ENCODE data around the gene FAM163B. TPM values are rescaled to one million over a fixed set of nuclear protein-coding genes. Genes with fewer than 3 reads are reported as not detected.

FAM163B gene
- total RNA-seq, 4 donors from 2014 or later: 0.64 TPM; not detected in 3

GRCh38 chr9:133654736-133655657 lies 45.8 kb upstream of the FAM163B start:
- intact Hi-C loops (cut with DNase I; ENCODE audit: low total_unique reads) (no loop called here), in situ Hi-C loops (cut with MboI; ENCODE audit: low pct_ligation_motif_present in 1 of 4, low pct_unique_long_range_greater_than_20kb in 1 of 4, low sequenced_read_pairs in 3 of 4) (no loop called here)
- Histone ChIP-seq H3K4me3 (no peak overlapping the region), H3K4me1 (peaks cover 9 to 12% (median 11%) of the 10 kb centered on the region in 4 donors), H3K36me3 (no peaks in the 10 kb centered on the region), H3K27me3 (peaks cover 88% of the 10 kb centered on the region), H3K9me3 (no peaks in the 10 kb centered on the region), H3K27ac (no peak overlapping the region)
- WGBS, 2 donors (ENCODE audit: low coverage in 1 of 2): 58% methylated on average over 35 of the region's 38 CpGs; no CpG with 5 or more reads in 1 of the 2 donors
- TF ChIP-seq POLR2A (IDR thresholded peaks at IDR 0.05) (no peak), POLR2AphosphoS5 (IDR thresholded peaks at IDR 0.05) (no peak), CTCF (IDR thresholded peaks at IDR 0.05) (no peak), EP300 (IDR thresholded peaks at IDR 0.05; ENCODE audit: low read depth) (no peak)
- no peak for DNase-seq

DNA sequence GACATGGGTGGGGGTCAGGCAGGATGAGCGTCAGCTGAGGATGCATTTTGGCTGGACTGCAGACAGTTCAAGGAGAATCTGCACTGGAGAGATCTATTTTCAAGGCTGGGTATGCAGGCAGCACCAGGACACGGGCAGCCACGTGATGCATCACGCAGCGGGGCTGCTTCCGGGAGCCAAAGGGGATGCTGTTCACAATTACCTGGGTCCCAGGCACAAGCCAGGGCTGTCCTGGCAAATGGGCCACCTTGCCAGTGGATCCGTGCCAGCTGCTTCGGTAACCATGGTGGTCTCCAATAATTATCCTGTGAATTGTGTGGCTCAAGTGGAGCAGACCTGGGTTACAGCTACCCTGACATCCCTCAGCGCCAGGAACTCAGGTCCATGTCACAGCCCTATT lies 44.4 kb upstream of the FAM163B start:
- Histone ChIP-seq H3K36me3 (no peaks in the 10 kb centered on the region), H3K4me3 (no peak overlapping the region), H3K27ac (no peak overlapping the region), H3K4me1 (peaks cover 4 to 6% (median 5%) of the 10 kb centered on the region in 4 donors), H3K9me3 (no peaks in the 10 kb centered on the region), H3K27me3 (peaks cover 79% of the 10 kb centered on the region)
- in situ Hi-C loops (cut with MboI; ENCODE audit: low pct_ligation_motif_present in 1 of 4, low pct_unique_long_range_greater_than_20kb in 1 of 4, low sequenced_read_pairs in 3 of 4) (no loop called here), intact Hi-C loops (cut with DNase I; ENCODE audit: low total_unique reads) (no loop called here)
- 70% methylated on average over 9 of the region's 9 CpGs; no CpG with 5 or more reads in 1 of the 2 donors for WGBS, 2 donors (ENCODE audit: low coverage in 1 of 2)
- TF ChIP-seq POLR2A (IDR thresholded peaks at IDR 0.05) (no peak), EP300 (IDR thresholded peaks at IDR 0.05; ENCODE audit: low read depth) (no peak), CTCF (IDR thresholded peaks at IDR 0.05) (no peak), POLR2AphosphoS5 (IDR thresholded peaks at IDR 0.05) (no peak)
- no peak for DNase-seq

DNA sequence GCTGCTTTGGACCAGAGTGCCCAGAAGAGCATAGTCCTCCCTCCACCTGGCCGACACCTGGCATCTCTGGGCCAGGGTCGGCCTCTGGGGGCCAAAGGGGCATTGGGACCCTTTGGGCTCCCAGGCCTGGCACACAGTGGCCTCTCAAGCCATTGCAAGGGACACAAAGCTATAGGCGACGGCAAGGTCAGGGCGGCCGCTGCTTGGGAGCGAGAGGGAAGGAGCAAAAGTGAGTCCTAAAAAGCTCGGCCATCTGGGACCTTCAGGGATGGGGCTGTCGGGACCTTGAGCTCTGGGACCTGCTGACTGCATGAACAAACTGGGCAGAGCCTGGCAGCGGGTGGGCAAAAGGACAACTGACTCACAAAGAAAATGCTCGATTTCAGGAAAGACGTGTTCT lies 40.8 kb upstream of the FAM163B start:
- WGBS, 2 donors (ENCODE audit: low coverage in 1 of 2): 77 to 81% methylated on average over 5 to 12 of the region's 12 CpGs
- no peak for DNase-seq
- no peak overlapping the region for H3K4me3 ChIP-seq
- H3K36me3 ChIP-seq: no peaks in the 10 kb centered on the region
- H3K27me3 ChIP-seq: peaks cover 47% of the 10 kb centered on the region
- no peaks in the 10 kb centered on the region for H3K4me1 ChIP-seq
- intact Hi-C loops (cut with DNase I; ENCODE audit: low total_unique reads) (no loop called here), in situ Hi-C loops (cut with MboI; ENCODE audit: low pct_ligation_motif_present in 1 of 4, low pct_unique_long_range_greater_than_20kb in 1 of 4, low sequenced_read_pairs in 3 of 4) (no loop called here)
- H3K27ac ChIP-seq: no peak overlapping the region
- TF ChIP-seq POLR2A (IDR thresholded peaks at IDR 0.05) (no peak), CTCF (IDR thresholded peaks at IDR 0.05) (no peak), POLR2AphosphoS5 (IDR thresholded peaks at IDR 0.05) (no peak), EP300 (IDR thresholded peaks at IDR 0.05; ENCODE audit: low read depth) (no peak)
- no peaks in the 10 kb centered on the region for H3K9me3 ChIP-seq

GRCh38 chr9:133649194-133649593 lies 40.0 kb upstream of the FAM163B start:
- 73 to 78% methylated on average over 7 of the region's 7 CpGs for WGBS, 2 donors (ENCODE audit: low coverage in 1 of 2)

More at GRCh38 chr9:133649194-133649593, 40.0 kb upstream of the FAM163B start:
- TF ChIP-seq EP300 (IDR thresholded peaks at IDR 0.05; ENCODE audit: low read depth) (no peak), POLR2AphosphoS5 (IDR thresholded peaks at IDR 0.05) (no peak), CTCF (IDR thresholded peaks at IDR 0.05) (no peak), POLR2A (IDR thresholded peaks at IDR 0.05) (no peak)
- Histone ChIP-seq H3K4me1 (no peaks in the 10 kb centered on the region), H3K4me3 (no peak overlapping the region), H3K27ac (no peak overlapping the region), H3K9me3 (no peaks in the 10 kb centered on the region), H3K27me3 (peaks cover 39% of the 10 kb centered on the region), H3K36me3 (no peaks in the 10 kb centered on the region)
- intact Hi-C loops (cut with DNase I; ENCODE audit: low total_unique reads): no loop called here
- in situ Hi-C loops (cut with MboI; ENCODE audit: low pct_ligation_motif_present in 1 of 4, low pct_unique_long_range_greater_than_20kb in 1 of 4, low sequenced_read_pairs in 3 of 4): no loop called here
- DNase-seq: no peak

All from transverse colon (tissue), 4 donors.